ENCODE data around the gene GOLGA3. TPM values are rescaled to one million over a fixed set of nuclear protein-coding genes. Genes with fewer than 3 reads are reported as not detected.

The GOLGA3 gene
- total and polyA plus RNA-seq, 7 donors, result 7.5 to 40.8 (median 30.5) TPM

DNA sequence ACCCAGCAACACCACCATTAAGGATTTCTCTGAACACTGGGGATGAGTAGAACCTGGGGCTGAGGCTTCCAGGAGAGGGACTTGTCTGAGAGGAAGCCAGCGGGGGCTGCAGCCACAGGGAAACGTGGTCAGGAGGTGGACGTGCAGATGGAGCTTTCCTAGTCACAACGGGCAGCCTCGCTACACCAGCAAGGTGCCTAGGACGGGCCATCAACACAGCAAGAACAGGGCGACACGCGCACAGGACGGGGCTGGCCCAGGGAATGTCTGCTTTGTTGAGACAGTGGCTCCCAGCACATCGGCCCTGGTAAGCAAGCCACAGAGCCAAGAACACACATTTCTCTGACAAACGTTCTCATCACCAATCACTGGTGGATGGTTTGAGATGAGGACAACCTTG lies 92.3 kb downstream of the GOLGA3 start:
- DNase-seq (no peak), ATAC-seq (no peak)
- Histone ChIP-seq H3K4me1 (no peaks in the 10 kb centered on the region), H3K36me3 (ENCODE audit: insufficient read depth in 1 of 2, low read depth in 1 of 2) (peaks cover 26 to 89% of the 10 kb centered on the region in 2 donors), H3K9me3 (no peaks in the 10 kb centered on the region), H3K27ac (no peak overlapping the region), H3K4me3 (no peak overlapping the region), H3K27me3 (ENCODE audit: insufficient read depth in 3 of 3, low read length in 2 of 3) (no peaks in the 10 kb centered on the region)
- intact Hi-C loops (cut with DNase I), result no loop called here
- TF ChIP-seq, protein P1, sequence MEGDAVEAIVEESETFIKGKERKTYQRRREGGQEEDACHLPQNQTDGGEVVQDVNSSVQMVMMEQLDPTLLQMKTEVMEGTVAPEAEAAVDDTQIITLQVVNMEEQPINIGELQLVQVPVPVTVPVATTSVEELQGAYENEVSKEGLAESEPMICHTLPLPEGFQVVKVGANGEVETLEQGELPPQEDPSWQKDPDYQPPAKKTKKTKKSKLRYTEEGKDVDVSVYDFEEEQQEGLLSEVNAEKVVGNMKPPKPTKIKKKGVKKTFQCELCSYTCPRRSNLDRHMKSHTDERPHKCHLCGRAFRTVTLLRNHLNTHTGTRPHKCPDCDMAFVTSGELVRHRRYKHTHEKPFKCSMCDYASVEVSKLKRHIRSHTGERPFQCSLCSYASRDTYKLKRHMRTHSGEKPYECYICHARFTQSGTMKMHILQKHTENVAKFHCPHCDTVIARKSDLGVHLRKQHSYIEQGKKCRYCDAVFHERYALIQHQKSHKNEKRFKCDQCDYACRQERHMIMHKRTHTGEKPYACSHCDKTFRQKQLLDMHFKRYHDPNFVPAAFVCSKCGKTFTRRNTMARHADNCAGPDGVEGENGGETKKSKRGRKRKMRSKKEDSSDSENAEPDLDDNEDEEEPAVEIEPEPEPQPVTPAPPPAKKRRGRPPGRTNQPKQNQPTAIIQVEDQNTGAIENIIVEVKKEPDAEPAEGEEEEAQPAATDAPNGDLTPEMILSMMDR (IDR thresholded peaks at IDR 0.05), result no peak
- 92 to 94% (median 92%) methylated on average over 12 of the region's 12 CpGs for WGBS, 3 donors

DNA sequence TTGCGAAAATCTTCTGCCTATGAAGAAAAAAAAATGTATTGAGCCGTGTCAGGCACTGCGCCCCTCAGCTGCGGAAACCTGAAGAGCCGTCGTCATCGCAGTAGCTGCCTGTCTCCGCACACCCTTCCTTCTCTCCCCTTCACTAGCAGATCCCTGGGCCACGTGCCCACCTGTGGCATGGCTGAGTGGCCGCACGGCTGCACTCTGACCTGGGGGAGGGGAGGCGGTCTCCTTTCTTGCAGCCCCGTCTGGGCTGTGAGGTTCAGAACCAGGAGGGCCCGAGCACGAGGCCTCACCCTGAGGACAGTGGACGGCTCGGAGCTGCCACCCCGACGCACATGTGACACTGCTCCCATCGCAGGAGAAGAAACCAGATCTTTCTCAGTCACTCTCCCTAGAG lies 93.2 kb downstream of the GOLGA3 start:
- TF ChIP-seq, protein P1 (IDR thresholded peaks at IDR 0.05), result no peak
- 89 to 93% (median 91%) methylated on average over 16 to 20 of the region's 20 CpGs for WGBS, 3 donors
- H3K36me3 ChIP-seq (ENCODE audit: insufficient read depth in 1 of 2, low read depth in 1 of 2), result peaks cover 28 to 89% of the 10 kb centered on the region in 2 donors
- no peak for ATAC-seq
- H3K4me3 ChIP-seq, result no peak overlapping the region
- no peaks in the 10 kb centered on the region for H3K9me3 ChIP-seq
- no peaks in the 10 kb centered on the region for H3K4me1 ChIP-seq
- no peak overlapping the region for H3K27ac ChIP-seq
- intact Hi-C loops (cut with DNase I), result no loop called here
- H3K27me3 ChIP-seq (ENCODE audit: insufficient read depth in 3 of 3, low read length in 2 of 3), result no peaks in the 10 kb centered on the region
- no peak for DNase-seq

DNA sequence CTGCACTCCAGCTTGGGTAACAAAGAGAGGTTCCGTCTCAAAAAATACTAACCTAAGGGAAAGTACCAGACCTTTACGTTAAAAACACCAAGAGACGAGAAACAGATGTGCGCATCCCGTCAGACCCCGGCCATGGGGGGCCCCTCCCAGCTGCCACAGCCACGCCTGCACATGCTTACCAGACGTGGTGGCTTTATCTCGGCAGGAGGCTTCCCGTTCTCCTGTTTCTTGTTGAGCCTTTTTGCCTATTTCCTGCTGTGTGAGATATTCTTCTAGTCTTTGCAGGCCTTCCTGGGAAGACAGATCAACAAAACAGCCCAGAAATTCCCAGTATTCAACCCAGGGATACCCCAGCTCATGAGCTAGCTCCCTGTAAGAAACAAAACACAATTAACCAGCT lies 94.5 kb downstream of the GOLGA3 start:
- H3K9me3 ChIP-seq, result no peaks in the 10 kb centered on the region
- no peaks in the 10 kb centered on the region for H3K27me3 ChIP-seq (ENCODE audit: insufficient read depth in 3 of 3, low read length in 2 of 3)
- no peaks in the 10 kb centered on the region for H3K4me1 ChIP-seq
- ATAC-seq, result no peak
- 71 to 80% (median 73%) methylated on average over 10 of the region's 10 CpGs for WGBS, 3 donors
- DNase-seq, result no peak
- H3K36me3 ChIP-seq (ENCODE audit: insufficient read depth in 1 of 2, low read depth in 1 of 2), result peaks cover 19 to 84% of the 10 kb centered on the region in 2 donors
- TF ChIP-seq, protein P1 (IDR thresholded peaks at IDR 0.05), result no peak
- no peak overlapping the region for H3K27ac ChIP-seq
- intact Hi-C loops (cut with DNase I), result no loop called here
- H3K4me3 ChIP-seq, result no peak overlapping the region

DNA sequence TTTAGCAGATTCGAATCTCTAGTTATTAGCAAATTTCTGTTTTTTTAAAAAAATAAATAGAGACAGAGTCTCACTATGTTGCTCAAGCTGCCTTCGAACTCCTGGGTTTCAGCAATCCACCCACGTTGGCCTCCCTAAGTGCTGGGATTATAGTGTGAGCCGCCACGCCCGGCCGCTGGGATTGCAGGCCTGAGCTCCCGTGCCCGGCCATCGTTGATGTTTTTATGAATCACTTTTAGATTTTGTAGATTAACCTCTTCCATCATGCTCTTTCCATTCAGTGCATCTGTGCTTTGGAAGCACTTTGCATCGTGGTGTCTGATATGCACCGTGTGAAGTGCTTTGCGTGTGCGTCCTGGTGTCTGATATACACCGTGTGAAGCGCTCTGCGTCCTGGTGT lies 97.1 kb downstream of the GOLGA3 start:
- Histone ChIP-seq H3K36me3 (ENCODE audit: insufficient read depth in 1 of 2, low read depth in 1 of 2) (peaks cover 19 to 84% of the 10 kb centered on the region in 2 donors), H3K27me3 (ENCODE audit: insufficient read depth in 3 of 3, low read length in 2 of 3) (no peaks in the 10 kb centered on the region), H3K4me1 (no peaks in the 10 kb centered on the region), H3K9me3 (no peaks in the 10 kb centered on the region), H3K27ac (no peak overlapping the region), H3K4me3 (no peak overlapping the region)
- DNase-seq (no peak), ATAC-seq (no peak)
- intact Hi-C loops (cut with DNase I), result no loop called here
- TF ChIP-seq, protein P1 (IDR thresholded peaks at IDR 0.05), result no peak
- 86 to 89% (median 88%) methylated on average over 17 of the region's 17 CpGs for WGBS, 3 donors

DNA sequence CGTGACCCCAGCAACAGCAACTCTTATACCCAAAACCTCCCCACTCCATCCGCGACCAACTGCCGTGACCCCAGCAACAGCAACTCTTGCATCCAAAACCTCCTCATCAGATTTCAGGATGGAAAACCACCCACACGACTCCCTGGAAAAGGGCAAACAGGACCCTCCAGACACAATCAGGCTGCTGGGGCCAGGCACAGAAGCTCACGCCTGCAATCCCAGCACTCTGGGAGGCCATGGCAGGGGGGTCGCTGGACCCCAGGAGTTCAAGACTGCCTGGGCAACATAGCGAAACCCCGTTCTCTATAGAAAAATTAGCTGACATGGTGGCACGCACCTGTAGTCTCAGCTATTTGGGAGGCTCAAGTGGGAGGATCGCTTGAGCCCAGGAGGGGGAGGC lies 98.3 kb downstream of the GOLGA3 start:
- intact Hi-C loops (cut with DNase I), result no loop called here
- WGBS, 3 donors, result 93% methylated on average over 11 of the region's 11 CpGs

More for the DNA sequence above, 98.3 kb downstream of the GOLGA3 start:
- H3K9me3 ChIP-seq, result no peaks in the 10 kb centered on the region
- H3K4me1 ChIP-seq, result no peaks in the 10 kb centered on the region
- ATAC-seq, result peak in 1 of 4 donors; percentile 17
- no peak overlapping the region for H3K4me3 ChIP-seq
- H3K27me3 ChIP-seq (ENCODE audit: insufficient read depth in 3 of 3, low read length in 2 of 3), result no peaks in the 10 kb centered on the region
- TF ChIP-seq, protein P1 (IDR thresholded peaks at IDR 0.05), result no peak
- DNase-seq, result no peak
- H3K27ac ChIP-seq, result no peak overlapping the region
- peaks cover 15 to 84% of the 10 kb centered on the region in 2 donors for H3K36me3 ChIP-seq (ENCODE audit: insufficient read depth in 1 of 2, low read depth in 1 of 2)
